PC-9 (cell line): ENCODE data around the gene C17orf78. TPM values are rescaled to one million over a fixed set of nuclear protein-coding genes. Genes with fewer than 3 reads are reported as not detected.

Experiments
- BruUV-seq: library from RNA; stranded (reverse); fragments of 400-500 nt; replicated peaks from 2 replicates; lab custom pipeline; 2021; lab: Mats Ljungman, UMichigan
- CTCF ChIA-PET: fragments of 300-600 bp; sonication (Branson Sonifier 250); formaldehyde crosslinking; loops from one replicate; lab custom pipeline; 2022; ENCODE audit warnings: antibody characterized with exemption; lab: Charles Lee
- POLR2A ChIA-PET: fragments of 300-600 bp; sonication (Branson Sonifier 250); formaldehyde crosslinking; loops from one replicate; lab custom pipeline; 2022; ENCODE audit warnings: antibody characterized with exemption; ENCODE audit not compliant: unreplicated experiment; lab: Charles Lee
- DNase-seq, 2 experiments: peaks; one replicate each; pipeline versions ENCODE4 v3.0.0 to v3.0.0-alpha.2; 2015 to 2022; ENCODE audit warnings: mixed read lengths in 1 of 2
- H2AFZ ChIP-seq: fragments of 200-600 bp; sonication (generic); 2 replicates; pipeline ENCODE4 v1.8.1; 2017; ENCODE audit warnings: antibody characterized with exemption
- H3F3A ChIP-seq: fragments of 200-600 bp; sonication (generic); 2 replicates; pipeline ENCODE4 v1.8.1; 2017; ENCODE audit warnings: antibody characterized with exemption, mild to moderate bottlenecking, low read depth; ENCODE audit not compliant: insufficient read depth
- H3K27ac ChIP-seq: fragments of 200-600 bp; sonication (generic); 2 replicates; pipeline ENCODE4 v1.6.1; 2016; ENCODE audit warnings: mixed run types
- H3K27me3 ChIP-seq: fragments of 200-600 bp; sonication (generic); 2 replicates; pipeline ENCODE4 v1.6.1; 2016; ENCODE audit warnings: low read depth, mixed run types; ENCODE audit not compliant: insufficient read depth
- H3K36me3 ChIP-seq: fragments of 200-600 bp; sonication (generic); 2 replicates; pipeline ENCODE4 v1.6.1; 2016; ENCODE audit warnings: low read depth, mixed run types
- H3K4me1 ChIP-seq: fragments of 200-600 bp; sonication (generic); replicated peaks from 2 replicates; pipeline ENCODE4 v1.6.1; 2016; ENCODE audit warnings: mixed run types; ENCODE audit not compliant: insufficient read depth
- H3K4me2 ChIP-seq: fragments of 200-600 bp; sonication (generic); 2 replicates; pipeline ENCODE4 v1.6.1; 2017; ENCODE audit warnings: mixed run types
- H3K4me3 ChIP-seq: fragments of 200-600 bp; sonication (generic); 2 replicates; pipeline ENCODE4 v1.6.1; 2016; ENCODE audit warnings: mixed run types
- H3K79me2 ChIP-seq: fragments of 200-600 bp; sonication (generic); 2 replicates; pipeline ENCODE4 v1.6.1; 2017; ENCODE audit warnings: low read depth, mixed run types
- H3K9me2 ChIP-seq: fragments of 200-600 bp; sonication (generic); 2 replicates; pipeline ENCODE4 v1.8.1; 2017; ENCODE audit warnings: mild to moderate bottlenecking; ENCODE audit not compliant: insufficient read depth
- H3K9me3 ChIP-seq: fragments of 200-600 bp; sonication (generic); 2 replicates; pipeline ENCODE4 v1.8.1; 2016; ENCODE audit warnings: low read depth; ENCODE audit not compliant: insufficient read depth
- H4K20me1 ChIP-seq: fragments of 200-600 bp; sonication (generic); 2 replicates; pipeline ENCODE4 v1.8.1; 2017; ENCODE audit not compliant: insufficient read depth
- EZH2 ChIP-seq: fragments of 200-600 bp; sonication (generic); IDR thresholded peaks from 2 replicates; pipeline ENCODE4 v1.8.0; 2017; ENCODE audit warnings: antibody characterized with exemption, low read depth
- intact Hi-C: fragments of 100-400 bp; cut with micrococcal nuclease; formaldehyde crosslinking; loops from one replicate; pipeline ENCODE4 v1.10.0; 2022; ENCODE audit not compliant: unreplicated experiment
- total RNA-seq: library from RNA; stranded (reverse); gene quantifications from 2 replicates; pipeline ENCODE4 v1.2.3, GENCODE V29; 2021
- TF ChIP-seq, protein P1 (sequence below): fragments of 200-600 bp; sonication (generic); conservative IDR thresholded peaks from 2 replicates; pipeline ENCODE4 v1.6.1; 2017; ENCODE audit warnings: mixed run types, antibody characterized with exemption, mild to moderate bottlenecking, moderate library complexity

The C17orf78 gene
- total RNA-seq, 1 experiment from 2014 or later, result not detected

DNA sequence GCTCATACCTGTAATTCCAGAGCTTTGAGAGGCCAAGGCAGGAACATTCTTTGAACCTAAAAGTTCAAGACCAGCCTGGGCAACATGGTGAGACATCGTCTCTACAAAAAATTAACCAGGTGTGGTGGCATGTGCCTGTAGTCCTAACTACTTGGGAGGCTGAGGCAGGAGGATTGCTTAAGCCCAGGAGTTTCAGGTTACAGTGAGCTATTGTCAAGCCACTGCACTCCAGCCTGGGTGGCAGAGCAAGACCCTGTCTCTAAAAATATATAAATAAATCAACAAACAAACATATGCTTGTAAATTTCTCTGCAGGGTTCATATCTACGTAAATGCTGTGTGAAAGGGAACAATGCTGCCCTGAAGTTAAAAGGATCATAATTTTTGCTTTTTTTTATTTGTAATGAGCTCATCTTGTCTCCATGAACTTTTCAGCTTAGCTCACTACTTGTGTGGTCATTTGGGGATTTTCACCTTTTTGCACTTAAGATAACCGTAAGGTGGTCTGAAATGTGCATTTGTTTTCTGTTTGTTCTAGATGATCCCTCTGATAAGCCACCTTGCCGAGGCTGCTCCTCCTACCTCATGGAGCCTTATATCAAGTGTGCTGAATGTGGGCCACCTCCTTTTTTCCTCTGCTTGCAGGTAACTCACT, 47.3 kb downstream of the C17orf78 start:
- Histone ChIP-seq H3K27me3 (no peaks in the 10 kb centered on the region), H3K4me1 (no peaks in the 10 kb centered on the region), H3K9me2 (no peaks in the 10 kb centered on the region), H3F3A (no peaks in the 10 kb centered on the region), H3K79me2 (no peaks in the 10 kb centered on the region), H3K27ac (no peak overlapping the region), H2AFZ (no peak overlapping the region), H3K4me3 (no peak overlapping the region), H3K36me3 (peaks cover 26% of the 10 kb centered on the region), H3K9me3 (no peaks in the 10 kb centered on the region), H3K4me2 (no peak overlapping the region), H4K20me1 (no peaks in the 10 kb centered on the region)
- intact Hi-C loops, result no loop called here
- ChIA-PET POLR2A (no interaction called here), CTCF (interaction anchor here (0.6 kb wide), 1 partner anchor 227 kb away, joined by 6 read pairs; no protein-coding TSS in a partner anchor)
- TF ChIP-seq, protein P1, sequence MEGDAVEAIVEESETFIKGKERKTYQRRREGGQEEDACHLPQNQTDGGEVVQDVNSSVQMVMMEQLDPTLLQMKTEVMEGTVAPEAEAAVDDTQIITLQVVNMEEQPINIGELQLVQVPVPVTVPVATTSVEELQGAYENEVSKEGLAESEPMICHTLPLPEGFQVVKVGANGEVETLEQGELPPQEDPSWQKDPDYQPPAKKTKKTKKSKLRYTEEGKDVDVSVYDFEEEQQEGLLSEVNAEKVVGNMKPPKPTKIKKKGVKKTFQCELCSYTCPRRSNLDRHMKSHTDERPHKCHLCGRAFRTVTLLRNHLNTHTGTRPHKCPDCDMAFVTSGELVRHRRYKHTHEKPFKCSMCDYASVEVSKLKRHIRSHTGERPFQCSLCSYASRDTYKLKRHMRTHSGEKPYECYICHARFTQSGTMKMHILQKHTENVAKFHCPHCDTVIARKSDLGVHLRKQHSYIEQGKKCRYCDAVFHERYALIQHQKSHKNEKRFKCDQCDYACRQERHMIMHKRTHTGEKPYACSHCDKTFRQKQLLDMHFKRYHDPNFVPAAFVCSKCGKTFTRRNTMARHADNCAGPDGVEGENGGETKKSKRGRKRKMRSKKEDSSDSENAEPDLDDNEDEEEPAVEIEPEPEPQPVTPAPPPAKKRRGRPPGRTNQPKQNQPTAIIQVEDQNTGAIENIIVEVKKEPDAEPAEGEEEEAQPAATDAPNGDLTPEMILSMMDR, result no peak
- no peak for TF ChIP-seq EZH2
- DNase-seq, result no peak
- no TSS peak for BruUV-seq

DNA sequence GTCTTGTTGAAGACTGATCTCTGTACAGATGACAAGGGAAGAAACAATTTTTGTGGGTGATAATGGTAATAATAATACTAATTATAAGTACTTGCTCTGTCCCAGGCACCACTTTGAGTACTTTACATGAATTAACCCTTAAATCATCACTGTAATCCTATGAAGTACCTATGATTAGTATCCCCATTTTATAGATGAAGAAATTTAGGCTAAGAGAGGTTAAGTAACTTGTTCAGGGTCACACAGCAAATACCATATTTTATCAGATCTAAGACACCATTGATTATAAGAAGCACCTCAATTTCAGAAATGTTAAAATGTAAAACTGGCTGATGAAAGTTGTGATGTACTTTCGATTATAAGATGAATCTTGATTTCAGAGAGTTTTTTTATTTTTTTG, 49.5 kb downstream of the C17orf78 start:
- H3K4me2 ChIP-seq, result no peak overlapping the region
- POLR2A ChIA-PET, result no interaction called here
- H3K27me3 ChIP-seq, result no peaks in the 10 kb centered on the region
- no peaks in the 10 kb centered on the region for H3K4me1 ChIP-seq
- no peaks in the 10 kb centered on the region for H3F3A ChIP-seq
- H4K20me1 ChIP-seq, result no peaks in the 10 kb centered on the region
- intact Hi-C loops, result no loop called here
- BruUV-seq, result no TSS peak
- no peaks in the 10 kb centered on the region for H3K9me2 ChIP-seq
- no peak overlapping the region for H3K27ac ChIP-seq
- no peak for DNase-seq
- no peaks in the 10 kb centered on the region for H3K79me2 ChIP-seq
- H2AFZ ChIP-seq, result no peak overlapping the region
- CTCF ChIA-PET, result no interaction called here
- H3K9me3 ChIP-seq, result no peaks in the 10 kb centered on the region
- peaks cover 24% of the 10 kb centered on the region for H3K36me3 ChIP-seq
- H3K4me3 ChIP-seq, result no peak overlapping the region
- TF ChIP-seq, protein P1, result no peak
- TF ChIP-seq EZH2, result no peak

DNA sequence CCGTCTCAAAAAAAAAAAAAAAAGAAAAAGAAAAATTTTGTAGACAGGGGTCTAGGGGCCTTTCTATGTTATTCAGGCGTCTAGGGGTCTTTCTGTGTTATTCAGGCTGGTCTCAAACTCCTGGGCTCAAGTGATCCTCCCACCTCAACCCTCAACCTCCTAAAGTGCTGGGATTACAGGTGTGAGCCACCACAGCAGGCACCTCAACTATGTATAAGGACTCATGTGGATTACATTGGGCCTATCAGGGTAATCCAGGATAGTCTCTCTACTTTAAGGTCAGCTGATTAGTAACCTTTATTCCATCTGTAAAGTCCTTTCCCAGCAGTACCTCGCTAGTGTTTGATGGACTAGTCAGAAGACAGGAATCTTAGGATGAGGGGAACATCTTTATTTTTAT, 53.3 kb downstream of the C17orf78 start:
- intact Hi-C loops, result no loop called here
- H3K27ac ChIP-seq, result no peak overlapping the region
- CTCF ChIA-PET, result interaction anchor here (0.7 kb wide), 1 partner anchor 40 kb away, joined by 6 read pairs; no protein-coding TSS in a partner anchor

More for the DNA sequence above, 53.3 kb downstream of the C17orf78 start:
- Histone ChIP-seq H3K4me3 (no peak overlapping the region), H3K36me3 (peaks cover 30% of the 10 kb centered on the region), H3F3A (peaks cover 6% of the 10 kb centered on the region; the same call in 1 of the 2 replicates), H3K79me2 (no peaks in the 10 kb centered on the region), H3K9me3 (no peaks in the 10 kb centered on the region), H3K27me3 (no peaks in the 10 kb centered on the region), H3K4me1 (no peaks in the 10 kb centered on the region), H4K20me1 (0 out of 2 replicates have a peak, but pooled peaks cover 3% of the 10 kb centered on the region), H3K9me2 (no peaks in the 10 kb centered on the region), H2AFZ (no peak overlapping the region), H3K4me2 (no peak overlapping the region)
- no peak for DNase-seq
- POLR2A ChIA-PET, result no interaction called here
- no peak for TF ChIP-seq EZH2
- TF ChIP-seq, protein P1, result no peak
- BruUV-seq, result no TSS peak
